ACHN (cell line): Measurements from ENCODE around the gene PEPD.

Experiments
- DNase-seq: peaks from one replicate; pipeline ENCODE4 v3.0.0-alpha.2; 2015
- in situ Hi-C: cut with HindIII; loops from 2 replicates; pipeline ENCODE4 v1.10.0; 2017; ENCODE audit warnings: low sequenced_read_pairs, low pct_ligation_motif_present, low pct_unique_long_range_greater_than_20kb

PEPD gene

GRCh38 chr19:33551676-33552075 lies 30.1 kb upstream of the PEPD start:
- in situ Hi-C loops = no loop called here
- no peak for DNase-seq

- in situ Hi-C loops = no loop called here
- no peak for DNase-seq
These were observed 29.2 kb upstream of the PEPD start for GRCh38 chr19:33550768-33551167.

- in situ Hi-C loops = no loop called here
- no peak for DNase-seq
These were observed 26.1 kb upstream of the PEPD start for GRCh38 chr19:33547676-33548075.

DNA sequence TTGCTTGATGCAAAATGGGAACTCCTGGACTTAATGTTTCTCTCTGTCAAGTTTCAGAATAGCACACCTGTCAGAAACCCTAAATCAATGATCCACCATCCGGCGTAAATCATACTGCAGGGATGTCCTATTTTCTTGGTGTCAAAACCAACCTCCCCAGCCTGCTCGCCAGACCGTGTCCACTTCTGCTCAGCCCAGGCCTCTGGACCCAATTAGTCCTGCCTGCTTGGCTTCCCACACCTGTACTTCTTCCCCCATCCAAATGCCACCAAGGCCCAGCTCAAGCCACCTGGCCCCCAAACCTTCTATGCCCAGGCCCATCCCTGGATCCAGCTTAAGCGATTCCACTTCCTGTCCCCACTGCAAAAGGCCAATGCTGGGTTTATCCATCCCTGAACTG lies 25.1 kb upstream of the PEPD start:
- DNase-seq = no peak
- in situ Hi-C loops = no loop called here

- in situ Hi-C loops = no loop called here
These were observed 23.8 kb upstream of the PEPD start for GRCh38 chr19:33545217-33545981.

DNA sequence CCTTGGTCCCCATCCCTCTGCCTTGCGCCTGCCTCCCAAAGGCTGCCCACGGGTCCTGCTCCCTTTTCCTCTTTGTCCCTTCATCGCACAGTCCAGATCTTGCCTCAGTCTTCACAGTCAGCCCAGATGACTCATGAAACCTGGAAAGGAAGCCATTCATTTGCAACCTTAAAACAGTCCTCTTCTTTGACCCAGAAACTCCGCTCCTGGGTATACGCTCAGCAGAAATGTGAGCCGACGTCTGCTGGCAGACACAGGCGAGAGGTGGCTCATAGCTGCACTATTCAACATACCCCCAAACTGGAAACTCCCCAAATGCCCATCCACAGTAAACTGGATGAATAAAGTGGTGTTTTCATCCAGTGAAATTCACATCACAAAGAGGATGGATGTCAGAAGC lies 13.6 kb upstream of the PEPD start:
- in situ Hi-C loops = no loop called here
- no peak for DNase-seq

More at GRCh38 chr19:33545217-33545981, 23.8 kb upstream of the PEPD start:
- no peak for DNase-seq

- no peak for DNase-seq
- in situ Hi-C loops = no loop called here
These were observed 11.4 kb upstream of the PEPD start for GRCh38 chr19:33532859-33533460.

DNA sequence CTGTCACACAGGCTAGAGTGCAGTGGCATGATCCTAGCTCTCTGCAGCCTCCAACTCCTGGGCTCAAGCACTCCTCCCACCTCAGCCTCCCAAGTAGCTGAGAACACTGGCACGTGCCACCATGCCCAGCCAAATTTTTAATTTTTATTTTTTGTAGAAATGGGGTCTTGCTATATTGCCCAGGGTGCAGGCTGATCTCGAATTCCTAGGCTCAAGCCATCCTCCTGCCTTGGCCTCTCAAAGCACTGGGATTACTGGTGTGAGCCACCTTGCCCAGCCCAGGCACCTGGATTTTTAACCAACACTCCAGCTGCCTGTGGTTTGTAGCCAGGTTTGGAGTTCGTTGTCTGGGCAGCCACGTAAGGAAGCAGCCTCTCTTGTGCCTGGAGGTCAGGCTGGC lies 9.3 kb upstream of the PEPD start:
- DNase-seq = no peak
- in situ Hi-C loops = no loop called here

GRCh38 chr19:33530296-33530695 lies 8.7 kb upstream of the PEPD start:
- DNase-seq = no peak
- in situ Hi-C loops = no loop called here

DNA sequence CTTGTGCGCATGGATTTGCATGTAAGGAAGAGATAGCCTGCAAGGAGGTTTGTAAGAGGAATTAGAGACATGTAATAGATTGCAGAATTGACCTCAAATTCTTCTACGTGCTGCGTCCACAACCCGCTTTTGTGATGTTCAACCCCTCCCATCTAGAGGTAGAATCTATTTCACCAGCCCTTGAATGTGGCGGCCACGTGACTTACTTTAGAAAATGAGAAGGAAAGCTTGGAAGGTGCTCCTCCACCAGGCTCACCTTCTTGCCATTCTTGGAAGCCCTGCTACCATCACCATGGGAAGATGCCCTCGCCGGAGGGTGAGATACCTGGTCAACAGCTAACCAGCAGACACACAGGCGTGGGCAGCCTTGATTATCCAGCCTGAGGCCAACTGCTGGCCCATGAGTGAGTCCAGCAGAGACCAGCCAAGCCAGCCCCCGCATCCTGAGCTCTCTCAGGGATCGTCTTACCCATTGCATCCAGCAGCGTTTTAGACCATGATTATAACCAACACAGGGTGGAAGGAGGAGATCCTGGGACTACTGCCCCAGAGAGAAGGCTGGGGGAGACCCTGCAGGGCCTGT lies 7.6 kb upstream of the PEPD start:
- in situ Hi-C loops = no loop called here
- DNase-seq = no peak

- in situ Hi-C loops = no loop called here
- no peak for DNase-seq
These were observed 6.8 kb upstream of the PEPD start for GRCh38 chr19:33528404-33528803.

- no peak for DNase-seq
- in situ Hi-C loops = no loop called here
These were observed 5.5 kb upstream of the PEPD start for GRCh38 chr19:33527125-33527524.

DNA sequence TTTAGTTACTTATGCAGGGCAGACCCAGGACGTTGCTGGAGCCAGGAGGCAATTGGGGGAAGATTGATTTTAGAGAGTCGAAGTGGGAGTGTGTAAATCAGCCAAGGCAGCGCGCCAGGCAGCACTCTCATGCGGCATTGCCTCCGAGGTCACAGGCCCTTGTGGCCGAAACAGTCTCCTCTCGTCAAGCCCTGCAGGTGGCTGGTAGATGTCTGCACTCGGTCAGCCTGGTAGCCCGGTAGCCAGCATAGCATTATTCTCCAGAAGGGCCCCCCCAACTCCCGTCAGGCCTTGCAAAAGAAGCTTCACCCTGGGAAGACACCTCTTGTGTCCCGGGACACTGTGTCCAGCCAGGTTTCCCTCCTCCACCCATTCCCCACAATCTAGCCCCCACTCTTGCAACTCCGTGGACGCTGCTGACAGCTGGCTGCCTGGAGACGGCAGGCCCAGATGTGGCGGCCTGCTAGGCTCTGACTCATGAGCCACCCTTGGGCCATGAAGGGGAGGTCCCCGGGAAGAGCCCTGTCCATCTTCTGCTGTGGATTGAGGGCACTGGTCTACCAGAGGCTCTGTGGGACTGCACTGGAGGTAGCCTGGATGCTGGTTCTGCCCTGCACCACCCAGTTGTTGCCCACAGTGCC lies 2.6 kb upstream of the PEPD start:
- in situ Hi-C loops = no loop called here
- DNase-seq = no peak

- in situ Hi-C loops = no loop called here
These were observed 1.6 kb upstream of the PEPD start for GRCh38 chr19:33523167-33523566.

DNA sequence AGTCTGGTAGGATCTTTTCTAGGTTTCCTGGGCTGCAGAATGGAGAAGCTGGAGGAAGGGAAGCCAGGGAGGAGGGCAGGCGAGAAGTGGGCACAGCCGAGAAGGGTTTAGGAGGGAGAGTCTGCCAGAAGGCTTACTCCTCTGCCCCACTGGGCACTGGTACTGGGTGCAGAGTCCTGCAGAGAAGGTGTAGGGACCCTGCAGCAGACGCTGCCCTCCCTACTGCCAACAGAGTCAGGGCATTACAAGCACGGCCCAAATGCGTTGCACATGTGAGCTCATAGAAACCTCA lies 726 bp upstream of the PEPD start:
- no peak for DNase-seq
- in situ Hi-C loops = no loop called here

More at GRCh38 chr19:33523167-33523566, 1.6 kb upstream of the PEPD start:
- no peak for DNase-seq

DNA sequence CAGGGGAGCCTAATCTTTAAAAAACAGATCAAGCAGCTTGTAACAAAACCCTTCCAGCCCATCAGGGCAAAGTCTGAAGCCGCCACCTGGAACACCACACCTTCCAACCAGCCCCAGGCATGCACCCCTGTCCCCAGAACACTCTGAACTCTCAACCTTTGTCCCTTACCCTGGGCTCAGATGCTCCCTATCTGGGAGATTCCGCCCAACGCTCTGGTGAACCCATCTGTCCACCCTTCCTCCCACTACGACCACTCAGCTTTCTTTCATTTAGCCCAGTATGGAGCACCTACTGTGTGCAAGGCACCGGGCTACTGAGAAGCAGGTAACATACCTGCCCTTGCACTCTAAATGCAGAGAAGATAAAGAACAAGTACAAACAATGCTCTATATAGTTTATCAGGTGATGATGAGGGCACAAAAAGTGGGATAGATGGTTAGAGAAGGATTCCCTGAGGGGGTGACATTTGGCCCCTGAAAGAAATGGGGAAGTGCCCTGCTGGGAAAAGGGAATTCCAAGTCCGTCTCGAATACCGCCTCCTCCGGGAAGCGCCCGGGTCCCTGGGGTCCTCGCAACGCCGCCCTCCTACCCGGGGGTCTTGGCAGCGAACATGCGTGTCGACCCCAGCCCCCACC lies 629 bp downstream of the PEPD start:
- in situ Hi-C loops = no loop called here
- no peak for DNase-seq

GRCh38 chr19:33520048-33520643 lies 1.4 kb downstream of the PEPD start:
- in situ Hi-C loops = no loop called here
- DNase-seq = no peak

GRCh38 chr19:33519416-33519815 lies 2.2 kb downstream of the PEPD start:
- no peak for DNase-seq
- in situ Hi-C loops = no loop called here

DNA sequence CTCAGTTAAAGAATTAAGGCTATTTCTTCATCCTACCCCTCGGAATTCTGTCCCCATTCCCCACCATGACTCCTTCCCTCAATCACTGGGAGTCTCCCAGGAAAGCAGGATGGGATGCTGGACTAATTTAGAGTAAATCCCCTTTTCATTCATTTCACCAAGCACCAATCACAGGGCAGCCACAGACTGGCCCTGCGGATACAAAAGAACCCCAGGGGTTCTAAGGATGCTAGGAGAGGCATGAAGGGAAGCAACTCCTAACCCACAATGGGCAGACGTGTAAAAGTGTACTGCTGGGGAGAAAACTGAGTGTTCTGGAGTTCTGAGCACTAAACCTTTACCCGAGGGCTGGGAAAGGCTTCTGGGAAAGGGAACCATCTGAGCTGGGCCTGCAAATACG lies 3.0 kb downstream of the PEPD start:
- no peak for DNase-seq
- in situ Hi-C loops = no loop called here
